ACC112 (cell line): ENCODE results near the gene ETS2.

Experiments used
- H2AFZ ChIP-seq: fragments of 200-600 bp; sonication (generic); one replicate; pipeline ENCODE4 v1.6.0; 2017; ENCODE audit warnings: antibody characterized with exemption, low read length; ENCODE audit not compliant: unreplicated experiment
- H3K27ac ChIP-seq: fragments of 200-600 bp; sonication (generic); 2 replicates; pipeline ENCODE4 v1.5.1; 2014; ENCODE audit warnings: low read depth, mild to moderate bottlenecking, antibody characterized with exemption, low read length, moderate library complexity
- H3K27me3 ChIP-seq: fragments of 200-600 bp; sonication (generic); 2 replicates; pipeline ENCODE4 v1.6.1; 2014; ENCODE audit warnings: mild to moderate bottlenecking, antibody characterized with exemption, low read length, moderate library complexity, mixed read lengths; ENCODE audit not compliant: insufficient read depth
- H3K36me3 ChIP-seq: fragments of 200-600 bp; sonication (generic); 2 replicates; pipeline ENCODE4 v1.6.1; 2016; ENCODE audit warnings: mild to moderate bottlenecking, antibody characterized with exemption, low read length, moderate library complexity, mixed read lengths; ENCODE audit not compliant: insufficient read depth
- H3K4me1 ChIP-seq: fragments of 200-600 bp; sonication (generic); one replicate; pipeline ENCODE4 v1.6.1; 2016; ENCODE audit warnings: low read length, mixed read lengths; ENCODE audit not compliant: insufficient read depth, unreplicated experiment, control insufficient read depth
- H3K4me3 ChIP-seq: fragments of 200-600 bp; sonication (generic); 2 replicates; pipeline ENCODE4 v1.5.1; 2014; ENCODE audit warnings: mild to moderate bottlenecking, low read depth, low read length
- H3K79me2 ChIP-seq: fragments of 200-600 bp; sonication (generic); one replicate; pipeline ENCODE4 v1.6.0; 2016; ENCODE audit warnings: low read length; ENCODE audit not compliant: control insufficient read depth, unreplicated experiment, insufficient read depth

The ETS2 gene

GRCh38 chr21:38810826-38811164 lies 5.1 kb downstream of the ETS2 start:
- Histone ChIP-seq H3K79me2 (peaks cover 48% of the 10 kb centered on the region), H2AFZ (no peak overlapping the region), H3K27ac (peak overlapping the region; percentile 82), H3K4me1 (peaks cover 29% of the 10 kb centered on the region), H3K27me3 (no peaks in the 10 kb centered on the region), H3K36me3 (peaks cover 10% of the 10 kb centered on the region; the same call in 1 of the 2 replicates), H3K4me3 (peak overlapping the region; percentile 56)

- no peaks in the 10 kb centered on the region for H3K27me3 ChIP-seq
- H3K4me3 ChIP-seq: peak overlapping the region; percentile 56; the same call in 1 of the 2 replicates
- peak overlapping the region; percentile 82 for H3K27ac ChIP-seq
- H2AFZ ChIP-seq: no peak overlapping the region
- H3K4me1 ChIP-seq: peaks cover 29% of the 10 kb centered on the region
- H3K36me3 ChIP-seq: peaks cover 10% of the 10 kb centered on the region; the same call in 1 of the 2 replicates
- peaks cover 44% of the 10 kb centered on the region for H3K79me2 ChIP-seq
Observed at GRCh38 chr21:38811257-38811656, 5.5 kb downstream of the ETS2 start.

- Histone ChIP-seq H3K4me3 (no peak overlapping the region), H3K27ac (no peak overlapping the region), H3K27me3 (no peaks in the 10 kb centered on the region), H3K4me1 (peaks cover 30% of the 10 kb centered on the region), H3K36me3 (peaks cover 25% of the 10 kb centered on the region; the same call in 1 of the 2 replicates), H2AFZ (no peak overlapping the region), H3K79me2 (peaks cover 25% of the 10 kb centered on the region)
Observed at GRCh38 chr21:38813143-38813542, 7.4 kb downstream of the ETS2 start.

GRCh38 chr21:38813547-38813946 lies 7.8 kb downstream of the ETS2 start:
- H3K27ac ChIP-seq: no peak overlapping the region
- H2AFZ ChIP-seq: no peak overlapping the region
- no peak overlapping the region for H3K4me3 ChIP-seq
- peaks cover 28% of the 10 kb centered on the region for H3K36me3 ChIP-seq
- H3K27me3 ChIP-seq: no peaks in the 10 kb centered on the region
- peaks cover 29% of the 10 kb centered on the region for H3K4me1 ChIP-seq
- H3K79me2 ChIP-seq: peaks cover 21% of the 10 kb centered on the region

- Histone ChIP-seq H3K4me3 (no peak overlapping the region), H3K4me1 (peaks cover 28% of the 10 kb centered on the region)
Observed at GRCh38 chr21:38814126-38815059, 8.7 kb downstream of the ETS2 start.

GRCh38 chr21:38815060-38815405 lies 9.3 kb downstream of the ETS2 start:
- Histone ChIP-seq H3K27me3 (no peaks in the 10 kb centered on the region), H3K79me2 (peaks cover 9% of the 10 kb centered on the region), H3K27ac (no peak overlapping the region)

More at GRCh38 chr21:38814126-38815059, 8.7 kb downstream of the ETS2 start:
- Histone ChIP-seq H3K36me3 (peaks cover 37% of the 10 kb centered on the region), H2AFZ (no peak overlapping the region), H3K27ac (no peak overlapping the region), H3K79me2 (peaks cover 14% of the 10 kb centered on the region), H3K27me3 (no peaks in the 10 kb centered on the region)

GRCh38 chr21:38816400-38816977 lies 10.8 kb downstream of the ETS2 start:
- no peaks in the 10 kb centered on the region for H3K27me3 ChIP-seq
- H3K79me2 ChIP-seq: peaks cover 6% of the 10 kb centered on the region
- H3K4me3 ChIP-seq: no peak overlapping the region
- peaks cover 30% of the 10 kb centered on the region for H3K4me1 ChIP-seq
- H2AFZ ChIP-seq: no peak overlapping the region
- no peak overlapping the region for H3K27ac ChIP-seq
- peaks cover 55% of the 10 kb centered on the region for H3K36me3 ChIP-seq

More at GRCh38 chr21:38815060-38815405, 9.3 kb downstream of the ETS2 start:
- Histone ChIP-seq H2AFZ (no peak overlapping the region), H3K4me3 (no peak overlapping the region), H3K36me3 (peaks cover 43% of the 10 kb centered on the region), H3K4me1 (peaks cover 35% of the 10 kb centered on the region)

- Histone ChIP-seq H3K36me3 (peaks cover 56% of the 10 kb centered on the region), H3K4me1 (peaks cover 23% of the 10 kb centered on the region), H3K27me3 (no peaks in the 10 kb centered on the region), H3K27ac (peak overlapping the region; percentile 67), H3K79me2 (no peaks in the 10 kb centered on the region), H2AFZ (no peak overlapping the region), H3K4me3 (no peak overlapping the region)
Observed at GRCh38 chr21:38817371-38818324, 11.9 kb downstream of the ETS2 start.

GRCh38 chr21:38818325-38818723 lies 12.6 kb downstream of the ETS2 start:
- H3K36me3 ChIP-seq: peaks cover 60% of the 10 kb centered on the region
- H3K4me1 ChIP-seq: peaks cover 23% of the 10 kb centered on the region
- no peak overlapping the region for H3K4me3 ChIP-seq
- no peak overlapping the region for H2AFZ ChIP-seq
- H3K27me3 ChIP-seq: no peaks in the 10 kb centered on the region
- H3K79me2 ChIP-seq: no peaks in the 10 kb centered on the region
- peak overlapping the region; percentile 67; the same call in 1 of the 2 replicates for H3K27ac ChIP-seq

- H3K4me3 ChIP-seq: no peak overlapping the region
- H3K27ac ChIP-seq: peak overlapping the region; percentile 32; the same call in 1 of the 2 replicates
- H3K79me2 ChIP-seq: no peaks in the 10 kb centered on the region
- H3K4me1 ChIP-seq: peaks cover 23% of the 10 kb centered on the region
- no peak overlapping the region for H2AFZ ChIP-seq
- peaks cover 65% of the 10 kb centered on the region for H3K36me3 ChIP-seq
- H3K27me3 ChIP-seq: no peaks in the 10 kb centered on the region
Observed at GRCh38 chr21:38819051-38819718, 13.5 kb downstream of the ETS2 start.
